ENCODE measurements around the gene NR3C2. TPM values are rescaled to one million over a fixed set of nuclear protein-coding genes. Genes with fewer than 3 reads are reported as not detected.

Gene NR3C2
- total RNA-seq, 1 donor from 2014 or later: 0.14 TPM

GRCh38 chr4:148444296-148445070 is 2.3 kb upstream of the NR3C2 start:
- H3K36me3 Mint-ChIP-seq (ENCODE audit: low read depth): no peaks in the 10 kb centered on the region
- peaks cover 56% of the 10 kb centered on the region for H3K27me3 Mint-ChIP-seq
- no peak overlapping the region for H3K27ac Mint-ChIP-seq
- peaks cover 27% of the 10 kb centered on the region for H3K4me1 Mint-ChIP-seq
- intact Hi-C loops (cut with micrococcal nuclease): loop anchor here (5.0 to 10.0 kb wide), 3 partner anchors 387 to 712 kb away; partner anchors contain the start of gene ARHGAP10
- peak; percentile 74 for DNase-seq
- peak overlapping the region; percentile 91 for H3K4me3 Mint-ChIP-seq
- no peaks in the 10 kb centered on the region for H3K9me3 Mint-ChIP-seq

- peak; percentile 74 for DNase-seq
- H3K4me1 Mint-ChIP-seq: peaks cover 27% of the 10 kb centered on the region
- H3K9me3 Mint-ChIP-seq: no peaks in the 10 kb centered on the region
- peak overlapping the region; percentile 91 for H3K4me3 Mint-ChIP-seq
- intact Hi-C loops (cut with micrococcal nuclease): loop anchor here (5.0 to 10.0 kb wide), 3 partner anchors 386 to 711 kb away; partner anchors contain the start of gene ARHGAP10
- no peak overlapping the region for H3K27ac Mint-ChIP-seq
- no peaks in the 10 kb centered on the region for H3K36me3 Mint-ChIP-seq (ENCODE audit: low read depth)
- peaks cover 56% of the 10 kb centered on the region for H3K27me3 Mint-ChIP-seq
Observed at GRCh38 chr4:148443512-148444295, 1.5 kb upstream of the NR3C2 start.

- intact Hi-C loops (cut with micrococcal nuclease): loop anchor here (1.0 to 10.0 kb wide), 5 partner anchors 386 to 826 kb away; partner anchors contain the start of genes ARHGAP10, PRMT9 and TMEM184C
- Mint-ChIP-seq H3K36me3 (ENCODE audit: low read depth) (no peaks in the 10 kb centered on the region), H3K27me3 (peaks cover 56% of the 10 kb centered on the region), H3K27ac (peak overlapping the region; percentile 76), H3K9me3 (no peaks in the 10 kb centered on the region), H3K4me3 (peak overlapping the region; percentile 91), H3K4me1 (peaks cover 27% of the 10 kb centered on the region)
- no peak for DNase-seq
Observed at GRCh38 chr4:148442832-148443511, 758 bp upstream of the NR3C2 start.

GRCh38 chr4:148441624-148441985 is 609 bp downstream of the NR3C2 start:
- Mint-ChIP-seq H3K9me3 (no peaks in the 10 kb centered on the region), H3K4me1 (peaks cover 25% of the 10 kb centered on the region), H3K4me3 (peak overlapping the region; percentile 91), H3K27me3 (peaks cover 43% of the 10 kb centered on the region), H3K36me3 (ENCODE audit: low read depth) (no peaks in the 10 kb centered on the region), H3K27ac (no peak overlapping the region)
- no peak for DNase-seq
- intact Hi-C loops (cut with micrococcal nuclease): loop anchor here (5.0 to 10.0 kb wide), 3 partner anchors 384 to 709 kb away; partner anchors contain the start of gene ARHGAP10

GRCh38 chr4:148438047-148438446 is 4.2 kb downstream of the NR3C2 start:
- DNase-seq: no peak
- Mint-ChIP-seq H3K4me1 (peaks cover 12% of the 10 kb centered on the region), H3K36me3 (ENCODE audit: low read depth) (no peaks in the 10 kb centered on the region), H3K27ac (no peak overlapping the region), H3K9me3 (no peaks in the 10 kb centered on the region), H3K4me3 (no peak overlapping the region), H3K27me3 (peaks cover 32% of the 10 kb centered on the region)
- intact Hi-C loops (cut with micrococcal nuclease): no loop called here

- no peak for DNase-seq
- no peak overlapping the region for H3K4me3 Mint-ChIP-seq
- peaks cover 7% of the 10 kb centered on the region for H3K4me1 Mint-ChIP-seq
- peaks cover 32% of the 10 kb centered on the region for H3K27me3 Mint-ChIP-seq
- intact Hi-C loops (cut with micrococcal nuclease): no loop called here
- H3K27ac Mint-ChIP-seq: no peak overlapping the region
- H3K36me3 Mint-ChIP-seq (ENCODE audit: low read depth): no peaks in the 10 kb centered on the region
- no peaks in the 10 kb centered on the region for H3K9me3 Mint-ChIP-seq
Observed at GRCh38 chr4:148437439-148437838, 4.8 kb downstream of the NR3C2 start.

- DNase-seq: no peak
- no peak overlapping the region for H3K27ac Mint-ChIP-seq
- H3K4me3 Mint-ChIP-seq: no peak overlapping the region
- no peaks in the 10 kb centered on the region for H3K36me3 Mint-ChIP-seq (ENCODE audit: low read depth)
- H3K4me1 Mint-ChIP-seq: peaks cover 5% of the 10 kb centered on the region
- H3K27me3 Mint-ChIP-seq: peaks cover 27% of the 10 kb centered on the region
- no peaks in the 10 kb centered on the region for H3K9me3 Mint-ChIP-seq
- intact Hi-C loops (cut with micrococcal nuclease): no loop called here
Observed at GRCh38 chr4:148436512-148436911, 5.7 kb downstream of the NR3C2 start.

GRCh38 chr4:148435654-148436406 is 6.4 kb downstream of the NR3C2 start:
- H3K9me3 Mint-ChIP-seq: no peaks in the 10 kb centered on the region
- H3K4me1 Mint-ChIP-seq: peaks cover under 1% of the 10 kb centered on the region
- no peak overlapping the region for H3K4me3 Mint-ChIP-seq
- peaks cover 22% of the 10 kb centered on the region for H3K27me3 Mint-ChIP-seq
- no peak for DNase-seq
- H3K27ac Mint-ChIP-seq: no peak overlapping the region
- no peaks in the 10 kb centered on the region for H3K36me3 Mint-ChIP-seq (ENCODE audit: low read depth)
- intact Hi-C loops (cut with micrococcal nuclease): no loop called here

- Mint-ChIP-seq H3K9me3 (no peaks in the 10 kb centered on the region), H3K4me1 (no peaks in the 10 kb centered on the region), H3K4me3 (no peak overlapping the region), H3K36me3 (ENCODE audit: low read depth) (no peaks in the 10 kb centered on the region), H3K27ac (no peak overlapping the region), H3K27me3 (peaks cover 10% of the 10 kb centered on the region)
- intact Hi-C loops (cut with micrococcal nuclease): no loop called here
- no peak for DNase-seq
Observed at GRCh38 chr4:148434075-148434773, 8.0 kb downstream of the NR3C2 start.

- Mint-ChIP-seq H3K27me3 (peaks cover 5% of the 10 kb centered on the region), H3K27ac (no peak overlapping the region), H3K9me3 (no peaks in the 10 kb centered on the region), H3K36me3 (ENCODE audit: low read depth) (no peaks in the 10 kb centered on the region), H3K4me1 (no peaks in the 10 kb centered on the region), H3K4me3 (no peak overlapping the region)
- no peak for DNase-seq
- intact Hi-C loops (cut with micrococcal nuclease): no loop called here
Observed at GRCh38 chr4:148431401-148431800, 10.8 kb downstream of the NR3C2 start.

- no peak for DNase-seq
- Mint-ChIP-seq H3K9me3 (no peaks in the 10 kb centered on the region), H3K27ac (no peak overlapping the region), H3K36me3 (ENCODE audit: low read depth) (no peaks in the 10 kb centered on the region), H3K4me1 (no peaks in the 10 kb centered on the region), H3K27me3 (peaks cover 4% of the 10 kb centered on the region), H3K4me3 (no peak overlapping the region)
- intact Hi-C loops (cut with micrococcal nuclease): no loop called here
Observed at GRCh38 chr4:148430854-148431253, 11.4 kb downstream of the NR3C2 start.

GRCh38 chr4:148429206-148429605 is 13.0 kb downstream of the NR3C2 start:
- H3K4me1 Mint-ChIP-seq: no peaks in the 10 kb centered on the region
- no peak overlapping the region for H3K4me3 Mint-ChIP-seq
- intact Hi-C loops (cut with micrococcal nuclease): no loop called here
- H3K36me3 Mint-ChIP-seq (ENCODE audit: low read depth): no peaks in the 10 kb centered on the region
- H3K27me3 Mint-ChIP-seq: peaks cover 2% of the 10 kb centered on the region
- no peaks in the 10 kb centered on the region for H3K9me3 Mint-ChIP-seq
- DNase-seq: no peak
- H3K27ac Mint-ChIP-seq: no peak overlapping the region

GRCh38 chr4:148426643-148427042 is 15.6 kb downstream of the NR3C2 start:
- Mint-ChIP-seq H3K27me3 (peaks cover 2% of the 10 kb centered on the region), H3K36me3 (ENCODE audit: low read depth) (no peaks in the 10 kb centered on the region), H3K9me3 (peaks cover 7% of the 10 kb centered on the region), H3K27ac (no peak overlapping the region), H3K4me1 (no peaks in the 10 kb centered on the region), H3K4me3 (no peak overlapping the region)
- DNase-seq: no peak
- intact Hi-C loops (cut with micrococcal nuclease): no loop called here
